K562 (cell line): ENCODE measurements around the gene NLRP6. TPM values are rescaled to one million over a fixed set of nuclear protein-coding genes. Genes with fewer than 3 reads are reported as not detected.

Experiments used
- CBX1 ChIP-seq: sonication (generic); IDR thresholded peaks from 2 replicates; pipeline ENCODE4 v1.6.1; 2016; ENCODE audit warnings: antibody characterized with exemption, low read depth, mild to moderate bottlenecking
- ERF ChIP-seq: fragments of 450-650 bp; formaldehyde crosslinking; IDR thresholded peaks from 2 replicates; pipeline ENCODE4 v1.4.0; 2020; ENCODE audit warnings: mild to moderate bottlenecking, mixed read lengths
- ETV5 ChIP-seq: sonication (generic); formaldehyde crosslinking; IDR thresholded peaks from 2 replicates; pipeline ENCODE4 v1.4.0; 2020; ENCODE audit warnings: low read depth, mild to moderate bottlenecking, missing genetic modification reagents
- FOXK2 ChIP-seq, 2 experiments: fragments of 450-650 bp; IDR thresholded peaks in 1 of 2; conservative IDR thresholded peaks in 1 of 2; 2 replicates each; pipeline ENCODE4 v1.6.1; 2016; ENCODE audit warnings: low read depth in 2 of 2, mild to moderate bottlenecking in 1 of 2
- KAT2B ChIP-seq: IDR thresholded peaks from one replicate; pipeline ENCODE4 v1.6.1; 2012; ENCODE audit warnings: low read depth, mild to moderate bottlenecking, control low read depth, inconsistent platforms, low read length, moderate library complexity
- MECOM ChIP-seq: fragments of 250-450 bp; sonication (Bioruptor Pico); IDR thresholded peaks from 2 replicates; pipeline ENCODE4 v1.8.0; 2022; ENCODE audit warnings: inconsistent platforms
- NCOA4 ChIP-seq: fragments of 450-650 bp; IDR thresholded peaks from 2 replicates; pipeline ENCODE4 v1.6.1; 2018; ENCODE audit warnings: mild to moderate bottlenecking; ENCODE audit not compliant: partially characterized antibody
- NFRKB ChIP-seq: fragments of 450-650 bp; IDR thresholded peaks from 2 replicates; pipeline ENCODE4 v1.6.1; 2016; ENCODE audit warnings: low read depth
- PHF21A ChIP-seq: fragments of 450-650 bp; IDR thresholded peaks from 2 replicates; pipeline ENCODE4 v1.6.1; 2017; ENCODE audit warnings: low read depth, borderline replicate concordance
- POLR2G ChIP-seq: fragments of 200-400 bp; formaldehyde crosslinking; IDR thresholded peaks from 2 replicates; pipeline ENCODE4 v1.6.1; 2017; ENCODE audit warnings: low read depth, mild to moderate bottlenecking, antibody characterized with exemption, low read length, moderate library complexity
- SAP30 ChIP-seq: fragments of 200-600 bp; sonication (generic); IDR thresholded peaks from 2 replicates; pipeline ENCODE4 v1.6.1; 2012; ENCODE audit warnings: borderline replicate concordance, low read depth, mild to moderate bottlenecking, moderate library complexity, low read length, control low read depth, inconsistent platforms; ENCODE audit not compliant: insufficient read depth, poor library complexity, severe bottlenecking
- TGIF2 ChIP-seq: sonication (generic); formaldehyde crosslinking; IDR thresholded peaks from 2 replicates; pipeline ENCODE4 v1.8.1; 2022; ENCODE audit warnings: mild to moderate bottlenecking, missing genetic modification reagents, moderate library complexity
- ZC3H11A ChIP-seq: IDR thresholded peaks from 2 replicates; pipeline ENCODE4 v1.6.1; 2012; ENCODE audit warnings: low read depth, low read length, improper control_type of control experiment
- ZKSCAN8 ChIP-seq: fragments of 200-800 bp; sonication (Bioruptor generic); IDR thresholded peaks from 2 replicates; pipeline ENCODE4 v1.6.1; 2016; ENCODE audit warnings: missing genetic modification characterization, missing compliant biosample characterization
- ZNF121 ChIP-seq: sonication (generic); formaldehyde crosslinking; conservative IDR thresholded peaks from 2 replicates; pipeline ENCODE4 v1.8.0; 2022; ENCODE audit warnings: missing genetic modification reagents
- ZNF274 ChIP-seq: IDR thresholded peaks from 2 replicates; pipeline ENCODE4 v1.6.1; 2011; ENCODE audit warnings: low read depth, mild to moderate bottlenecking, low read length, moderate library complexity, borderline replicate concordance
- ZNF431 ChIP-seq: sonication (generic); formaldehyde crosslinking; IDR thresholded peaks from 2 replicates; pipeline ENCODE4 v1.8.0; 2022; ENCODE audit warnings: mild to moderate bottlenecking, missing genetic modification reagents
- ZNF444 ChIP-seq: fragments of 250-450 bp; sonication (Bioruptor Pico); IDR thresholded peaks from 2 replicates; pipeline ENCODE4 v1.4.0; 2020; ENCODE audit warnings: mild to moderate bottlenecking, moderate library complexity
- ZNF699 ChIP-seq: fragments of 250-450 bp; sonication (Bioruptor Pico); IDR thresholded peaks from 2 replicates; pipeline ENCODE4 v1.8.0; 2021; ENCODE audit warnings: mild to moderate bottlenecking, moderate library complexity; ENCODE audit not compliant: insufficient replicate concordance
- polyA plus RNA-seq, 8 experiments: library from polyadenylated mRNA; depleted of rRNA in 4 of 8; stranded (reverse) in 5 of 8; unstranded in 3 of 8; fragments of >200 nt; fragmentation: Nextera tagmentation in 2 of 8; fragmentation: Illumina TruSeq in 1 of 8; extraction: Ambion mirVana in 2 of 8; extraction: Trizol in 1 of 8; gene quantifications; 2 replicates each; pipeline versions ENCODE4 v1.2.1 to v1.2.3, GENCODE V29; 2011 to 2014; ENCODE audit warnings: inconsistent platforms in 1 of 8, missing spikeins in 1 of 8
- total RNA-seq, 7 experiments: library from RNA; depleted of rRNA in 6 of 7; stranded (reverse); fragments of >200 nt in 6 of 7; fragmentation: Illumina TruSeq in 2 of 7; extraction: Trizol in 2 of 7; gene quantifications; 2 replicates each; pipeline versions ENCODE4 v1.2.1 to v1.2.3, GENCODE V29; 2011 to 2021; ENCODE audit warnings: low replicate concordance in 1 of 7
- TF ChIP-seq, protein P1 (sequence below): fragments of 250-450 bp; sonication (Bioruptor Pico); IDR thresholded peaks from 2 replicates; pipeline ENCODE4 v1.9.0; 2021; ENCODE audit warnings: mild to moderate bottlenecking
- TF ChIP-seq, protein P2 (sequence below): fragments of 450-650 bp; formaldehyde crosslinking; IDR thresholded peaks from 2 replicates; pipeline ENCODE4 v1.4.0; 2020; ENCODE audit warnings: mild to moderate bottlenecking, moderate library complexity
- TF ChIP-seq, protein P3 (sequence below): sonication (generic); formaldehyde crosslinking; IDR thresholded peaks from 2 replicates; pipeline ENCODE4 v1.8.0; 2022; ENCODE audit warnings: missing genetic modification reagents, mild to moderate bottlenecking, borderline replicate concordance

NLRP6 gene
- total and polyA plus RNA-seq, 9 of the 15 experiments (the other 6 are each of a cell fraction or from before 2014, with no cell fraction given) = 0.03 to 0.18 (median 0.15) TPM; not detected in 5

- TF ChIP-seq ETV5 (CRISPR knock-in tag) (no peak), PHF21A (no peak), TGIF2 (no peak), ZC3H11A (no peak), ZNF121 (CRISPR knock-in tag) (no peak), ERF (CRISPR knock-in tag) (no peak), KAT2B (no peak), NFRKB (peak; percentile 47; the same call in 1 of the 2 replicates), MECOM (no peak), FOXK2 (conservative IDR thresholded peaks at IDR 0.05 in 1 of 2, IDR thresholded peaks at IDR 0.05 in 1 of 2; ENCODE audit: low read depth in 2 of 2) (no peak), POLR2G (peak; percentile 81), SAP30 (no peak), ZNF444 (no peak), ZNF274 (no peak), ZKSCAN8 (CRISPR knock-in tag) (no peak), ZNF431 (CRISPR knock-in tag) (no peak), CBX1 (no peak; the same call in 1 of the 2 replicates), ZNF699 (no peak), NCOA4 (no peak)
- TF ChIP-seq, protein P1, sequence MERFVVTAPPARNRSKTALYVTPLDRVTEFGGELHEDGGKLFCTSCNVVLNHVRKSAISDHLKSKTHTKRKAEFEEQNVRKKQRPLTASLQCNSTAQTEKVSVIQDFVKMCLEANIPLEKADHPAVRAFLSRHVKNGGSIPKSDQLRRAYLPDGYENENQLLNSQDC (CRISPR knock-in tag) = no peak
- TF ChIP-seq, protein P2, sequence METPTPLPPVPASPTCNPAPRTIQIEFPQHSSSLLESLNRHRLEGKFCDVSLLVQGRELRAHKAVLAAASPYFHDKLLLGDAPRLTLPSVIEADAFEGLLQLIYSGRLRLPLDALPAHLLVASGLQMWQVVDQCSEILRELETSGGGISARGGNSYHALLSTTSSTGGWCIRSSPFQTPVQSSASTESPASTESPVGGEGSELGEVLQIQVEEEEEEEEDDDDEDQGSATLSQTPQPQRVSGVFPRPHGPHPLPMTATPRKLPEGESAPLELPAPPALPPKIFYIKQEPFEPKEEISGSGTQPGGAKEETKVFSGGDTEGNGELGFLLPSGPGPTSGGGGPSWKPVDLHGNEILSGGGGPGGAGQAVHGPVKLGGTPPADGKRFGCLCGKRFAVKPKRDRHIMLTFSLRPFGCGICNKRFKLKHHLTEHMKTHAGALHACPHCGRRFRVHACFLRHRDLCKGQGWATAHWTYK (CRISPR knock-in tag) = peak; percentile 56; the same call in 1 of the 2 replicates
- TF ChIP-seq, protein P3, sequence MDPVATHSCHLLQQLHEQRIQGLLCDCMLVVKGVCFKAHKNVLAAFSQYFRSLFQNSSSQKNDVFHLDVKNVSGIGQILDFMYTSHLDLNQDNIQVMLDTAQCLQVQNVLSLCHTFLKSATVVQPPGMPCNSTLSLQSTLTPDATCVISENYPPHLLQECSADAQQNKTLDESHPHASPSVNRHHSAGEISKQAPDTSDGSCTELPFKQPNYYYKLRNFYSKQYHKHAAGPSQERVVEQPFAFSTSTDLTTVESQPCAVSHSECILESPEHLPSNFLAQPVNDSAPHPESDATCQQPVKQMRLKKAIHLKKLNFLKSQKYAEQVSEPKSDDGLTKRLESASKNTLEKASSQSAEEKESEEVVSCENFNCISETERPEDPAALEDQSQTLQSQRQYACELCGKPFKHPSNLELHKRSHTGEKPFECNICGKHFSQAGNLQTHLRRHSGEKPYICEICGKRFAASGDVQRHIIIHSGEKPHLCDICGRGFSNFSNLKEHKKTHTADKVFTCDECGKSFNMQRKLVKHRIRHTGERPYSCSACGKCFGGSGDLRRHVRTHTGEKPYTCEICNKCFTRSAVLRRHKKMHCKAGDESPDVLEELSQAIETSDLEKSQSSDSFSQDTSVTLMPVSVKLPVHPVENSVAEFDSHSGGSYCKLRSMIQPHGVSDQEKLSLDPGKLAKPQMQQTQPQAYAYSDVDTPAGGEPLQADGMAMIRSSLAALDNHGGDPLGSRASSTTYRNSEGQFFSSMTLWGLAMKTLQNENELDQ (CRISPR knock-in tag) = no peak
These were observed 42.0 kb upstream of the NLRP6 start, which contains the start of gene SIRT3 (continued) for GRCh38 chr11:235997-236773.
